K562 (cell line): ENCODE data around the gene TNFRSF6B. TPM values are rescaled to one million over a fixed set of nuclear protein-coding genes. Genes with fewer than 3 reads are reported as not detected.

Source experiments
- ATAC-seq: fragments of 200-7000 bp; cut with Tn5 transposase; 3 replicates; pipeline ENCODE4 v1.9.1; 2020; ENCODE audit warnings: moderate library complexity
- BruUV-seq: library from RNA; stranded (reverse); fragments of 400-500 nt; replicated peaks from 2 replicates; lab custom pipeline; 2021; lab: Mats Ljungman, UMichigan
- CTCF ChIA-PET: fragments of 300-600 bp; formaldehyde crosslinking; extraction: SDS; loops from one replicate; lab custom pipeline; 2021; ENCODE audit warnings: low intra/inter-chr PET ratio; lab: Yijun Ruan, JAX
- POLR2A ChIA-PET: fragments of 300-600, 350-650 bp; sonication (Branson Sonifier 250); formaldehyde crosslinking; extraction: SDS; loops from one replicate; lab custom pipeline; 2021; ENCODE audit warnings: antibody characterized with exemption, inconsistent platforms; lab: Yijun Ruan, JAX
- DNase-seq, 4 experiments: peaks; one replicate each; pipeline versions ENCODE4 v3.0.0 to v3.0.0-alpha.2; 2011 to 2018; ENCODE audit warnings: low spot score in 3 of 4, mixed read lengths in 3 of 4; ENCODE audit errors: extremely low read depth in 1 of 4
- FAIRE-seq: peaks from 2 replicates; lab custom pipeline; 2011; peaks lifted over from hg19 to GRCh38; lab: Jason Lieb, UNC
- H2AFZ ChIP-seq: 2 replicates; pipeline ENCODE4 v1.6.0; 2011; ENCODE audit warnings: low read depth, low read length, control low read depth, inconsistent platforms
- H3K27ac ChIP-seq: fragments of 200-600 bp; 3 replicates; pipeline ENCODE4 v1.8.0; 2011; ENCODE audit warnings: low read depth, mild to moderate bottlenecking, control low read depth, inconsistent platforms, low read length, moderate library complexity, mixed read lengths; ENCODE audit errors: extremely low read depth
- H3K27me3 ChIP-seq, 2 experiments: fragments of 300-600 bp in 1 of 2; 2 replicates in 1 of 2; 3 replicates in 1 of 2; pipeline versions ENCODE4 v1.6.0 to v1.8.0; 2011; ENCODE audit warnings: inconsistent platforms in 2 of 2, low read length in 2 of 2, mild to moderate bottlenecking in 1 of 2, mixed read lengths in 1 of 2, moderate library complexity in 1 of 2; ENCODE audit not compliant: control insufficient read depth in 2 of 2, insufficient read depth in 2 of 2
- H3K36me3 ChIP-seq: fragments of 300-600 bp; 3 replicates; pipeline ENCODE4 v1.8.0; 2011; ENCODE audit warnings: mild to moderate bottlenecking, low read length, inconsistent platforms; ENCODE audit not compliant: control insufficient read depth, insufficient read depth
- H3K4me1 ChIP-seq, 2 experiments: fragments of 200-600 bp in 1 of 2; replicated peaks in 1 of 2; 2 replicates in 1 of 2; 3 replicates in 1 of 2; pipeline versions ENCODE4 v1.5.1 to v1.8.0; 2011; ENCODE audit warnings: inconsistent platforms in 2 of 2, low read length in 2 of 2, mild to moderate bottlenecking in 1 of 2, mixed read lengths in 1 of 2, moderate library complexity in 1 of 2; ENCODE audit not compliant: control insufficient read depth in 2 of 2, insufficient read depth in 2 of 2
- H3K4me2 ChIP-seq: 2 replicates; pipeline ENCODE4 v1.6.1; 2011; ENCODE audit warnings: low read length, control low read depth, inconsistent platforms, mixed read lengths; ENCODE audit not compliant: insufficient read depth
- H3K4me3 ChIP-seq: fragments of 200-600 bp; sonication (generic), shearing (Covaris generic); 2 replicates; pipeline ENCODE4 v1.5.1; 2016; ENCODE audit warnings: control low read depth, inconsistent platforms
- H3K79me2 ChIP-seq: fragments of 200-600 bp; 3 replicates; pipeline ENCODE4 v1.8.0; 2011; ENCODE audit warnings: low read length, inconsistent platforms; ENCODE audit not compliant: control insufficient read depth, insufficient read depth
- H3K9ac ChIP-seq, 2 experiments: 2 replicates each; pipeline versions ENCODE4 v1.6.0 to v1.6.1; 2011; ENCODE audit warnings: low read depth in 2 of 2, low read length in 2 of 2, control low read depth in 1 of 2, inconsistent platforms in 1 of 2, mild to moderate bottlenecking in 1 of 2, mixed read lengths in 1 of 2; ENCODE audit not compliant: insufficient read depth in 1 of 2
- H3K9me1 ChIP-seq: one replicate; pipeline ENCODE4 v1.6.0; 2011; ENCODE audit warnings: inconsistent platforms, mild to moderate bottlenecking, low read length, moderate library complexity; ENCODE audit not compliant: control insufficient read depth, insufficient read depth
- H3K9me3 ChIP-seq: replicated peaks from 2 replicates; pipeline ENCODE4 v1.5.1; 2011; ENCODE audit warnings: low read depth, low read length, inconsistent platforms; ENCODE audit not compliant: control insufficient read depth, insufficient read depth
- H4K20me1 ChIP-seq: replicated peaks from 2 replicates; pipeline ENCODE4 v1.6.1; 2011; ENCODE audit warnings: low read length, inconsistent platforms, mixed read lengths; ENCODE audit not compliant: control insufficient read depth, insufficient read depth
- POLR2A ChIP-seq: fragments of 450-650 bp; conservative IDR thresholded peaks from 2 replicates; pipeline ENCODE4 v1.6.1; 2016
- UBTF ChIP-seq, 2 experiments: IDR thresholded peaks; 2 replicates each; pipeline ENCODE4 v1.6.1; 2012; ENCODE audit warnings: improper control_type of control experiment in 2 of 2, low read depth in 2 of 2, low read length in 2 of 2, borderline replicate concordance in 1 of 2
- WGBS: fragments of 100-300 bp; shearing (Covaris generic); methylation state at CpG from one replicate; pipeline ENCODE4 v1.1.6; 2016; ENCODE audit warnings: low coverage, mixed read lengths; ENCODE audit not compliant: insufficient coverage; ENCODE audit errors: missing lambda C conversion rate; 5-methylcytosine and 5-hydroxymethylcytosine counted together
- in situ Hi-C: fragments of 300-500 bp; cut with MboI; formaldehyde crosslinking; loops from 4 replicates; pipeline ENCODE4 v1.15.0; 2018; ENCODE audit warnings: inconsistent platforms, mixed read lengths
- intact Hi-C: fragments of 100-400 bp; cut with micrococcal nuclease; formaldehyde crosslinking; loops from 2 replicates; pipeline ENCODE4 v1.14.2; 2022
- polyA plus RNA-seq, 8 experiments: library from polyadenylated mRNA; depleted of rRNA in 4 of 8; stranded (reverse) in 5 of 8; unstranded in 3 of 8; fragments of >200 nt; fragmentation: Nextera tagmentation in 2 of 8; fragmentation: Illumina TruSeq in 1 of 8; extraction: Ambion mirVana in 2 of 8; extraction: Trizol in 1 of 8; gene quantifications; 2 replicates each; pipeline versions ENCODE4 v1.2.1 to v1.2.3, GENCODE V29; 2011 to 2014; ENCODE audit warnings: inconsistent platforms in 1 of 8, missing spikeins in 1 of 8
- total RNA-seq, 7 experiments: library from RNA; depleted of rRNA in 6 of 7; stranded (reverse); fragments of >200 nt in 6 of 7; fragmentation: Illumina TruSeq in 2 of 7; extraction: Trizol in 2 of 7; gene quantifications; 2 replicates each; pipeline versions ENCODE4 v1.2.1 to v1.2.3, GENCODE V29; 2011 to 2021; ENCODE audit warnings: low replicate concordance in 1 of 7

Gene TNFRSF6B
- total and polyA plus RNA-seq, 9 of the 15 experiments (the other 6 are each of a cell fraction or from before 2014, with no cell fraction given) = 0.10 to 3.5 (median 0.32) TPM; not detected in 6

- H3K27me3 ChIP-seq = no peaks in the 10 kb centered on the region
- H3K79me2 ChIP-seq = peaks cover 30% of the 10 kb centered on the region
- no peak overlapping the region for H2AFZ ChIP-seq
- H3K9me1 ChIP-seq = no peaks in the 10 kb centered on the region
- H3K4me1 ChIP-seq = peaks cover 15 to 81% of the 10 kb centered on the region in 2 experiments
- FAIRE-seq (no peak), ATAC-seq (no peak), DNase-seq (peak in 2 of 4 experiments; percentile 3 to 8)
- peaks cover 39% of the 10 kb centered on the region for H3K36me3 ChIP-seq
- 78% methylated on average over 12 of the region's 13 CpGs for WGBS
- intact Hi-C loops = loop anchor here (10.0 kb wide), 2 partner anchors 82 to 168 kb away; partner anchors contain the start of gene PTK6
- no peak overlapping the region for H3K27ac ChIP-seq
- no TSS peak for BruUV-seq
- H3K9ac ChIP-seq = peak overlapping the region in 1 of 2 experiments; percentile 36; a peak in 1 of 4 replicates
- H3K4me3 ChIP-seq = no peak overlapping the region
- H4K20me1 ChIP-seq = peaks cover 16% of the 10 kb centered on the region
- H3K9me3 ChIP-seq = no peaks in the 10 kb centered on the region
- ChIA-PET POLR2A (interaction anchor here (0.7 to 0.8 kb wide), 2 partner anchors 78 to 167 kb away, joined by 3 read pairs; no protein-coding TSS in a partner anchor), CTCF (no interaction called here)
- TF ChIP-seq UBTF (IDR thresholded peaks at IDR 0.05; ENCODE audit: borderline replicate concordance in 1 of 2, low read depth in 2 of 2, low read length in 2 of 2) (no peak), POLR2A (peak; percentile 50; the same call in 1 of the 2 replicates)
- TF ChIP-seq, all 486 proteins: peak for 1
- in situ Hi-C loops = no loop called here
- H3K4me2 ChIP-seq = no peak overlapping the region
Measured at GRCh38 chr20:63702751-63703470, 6.5 kb downstream of the TNFRSF6B start.
